HUDEP-2 (cell line): Measurements from ENCODE around the gene VWDE.
A peak's percentile ranks its signal among the peaks of the same experiment; 100 is the strongest.
"Not testable (repeated sequence)": the region's sequence is repeated elsewhere in the genome, so short reads cannot be mapped to it uniquely, and the experiment has no call there.

ENCODE experiments used
- DNase-seq, 76 experiments: peaks; one replicate each; lab custom pipeline; 2025; ENCODE audit not compliant: unreplicated experiment in 76 of 76; lab: John Stamatoyannopoulos, UW

VWDE gene

GRCh38 chr7:12403287-12404181, at the start of gene VWDE:
Gene VWDE, minus strand, starts transcription at chr7:12403865. Its CDS starts 149 bp downstream, at chr7:12403716.
- DNase-seq, result peak in 1 of 76 experiments; percentile 8

DNA sequence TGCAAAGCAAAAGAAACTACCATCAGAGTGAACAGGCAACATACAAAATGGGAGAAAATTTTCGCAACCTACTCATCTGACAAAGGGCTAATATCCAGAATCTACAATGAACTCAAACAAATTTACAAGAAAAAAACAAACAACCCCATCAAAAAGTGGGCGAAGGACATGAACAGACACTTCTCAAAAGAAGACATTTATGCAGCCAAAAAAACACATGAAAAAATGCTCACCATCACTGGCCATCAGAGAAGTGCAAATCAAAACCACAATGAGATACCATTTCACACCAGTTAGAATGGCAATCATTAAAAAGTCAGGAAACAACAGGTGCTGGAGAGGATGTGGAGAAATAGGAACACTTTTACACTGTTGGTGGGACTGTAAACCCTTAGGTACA, 49.5 kb upstream of the VWDE start:
- not testable (repeated sequence) for DNase-seq

DNA sequence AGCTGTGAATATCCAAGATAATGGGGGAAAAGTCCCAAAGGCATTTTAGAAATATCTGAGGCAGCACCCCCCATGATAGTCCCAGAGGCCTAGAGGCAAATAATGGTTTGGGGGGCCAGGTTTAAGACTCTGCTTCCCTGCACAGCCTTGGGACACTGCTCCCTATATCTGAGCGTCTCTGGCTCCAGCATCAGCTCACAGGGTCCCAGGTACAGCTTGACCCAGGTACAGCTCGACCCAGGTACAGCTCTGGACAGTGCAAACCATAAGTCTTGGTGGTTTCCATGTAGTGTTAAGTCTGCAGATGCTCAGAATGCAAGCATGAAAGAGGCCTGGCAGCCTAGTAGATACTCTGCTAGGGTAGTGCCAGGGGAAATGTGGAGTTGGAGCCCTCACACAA, 47.0 kb upstream of the VWDE start:
- no peak for DNase-seq

DNA sequence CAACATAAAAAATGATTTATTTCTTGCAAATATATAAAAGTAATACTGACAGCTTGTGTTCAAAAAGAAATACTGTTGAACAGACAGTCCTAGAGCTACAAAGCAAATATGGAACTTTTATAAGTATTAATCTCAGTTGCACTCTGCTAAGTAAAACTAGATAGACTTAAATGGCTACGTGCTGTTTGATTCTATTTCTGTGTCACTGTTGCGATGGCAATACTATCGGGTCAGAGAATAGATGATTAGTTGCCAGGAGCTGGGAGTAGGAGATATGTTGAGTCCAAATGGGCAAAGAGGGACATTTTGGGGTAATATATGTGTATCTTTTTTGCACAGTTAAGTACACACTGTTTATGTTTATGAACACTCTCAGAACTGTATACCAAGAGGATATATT, 41.1 kb upstream of the VWDE start:
- DNase-seq, result no peak

DNA sequence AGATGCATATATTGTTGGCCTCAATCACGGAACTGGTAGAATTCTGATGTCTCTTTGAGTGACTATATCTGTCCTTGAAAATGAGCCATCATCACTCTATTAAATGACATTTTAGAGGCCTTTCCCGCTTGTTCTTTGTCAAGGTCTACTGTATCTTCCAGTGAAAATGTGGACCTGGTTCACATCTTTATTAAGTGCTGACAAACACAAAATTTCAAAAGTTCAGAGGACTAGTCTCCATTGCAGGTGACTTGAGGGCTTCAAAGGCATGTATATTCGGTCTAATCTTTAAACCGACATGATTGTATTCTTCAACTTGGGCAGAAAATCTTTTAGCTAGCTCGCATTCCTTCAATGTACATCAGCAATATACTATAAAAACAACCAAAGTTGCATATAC, 36.6 kb upstream of the VWDE start:
- DNase-seq, result no peak

DNA sequence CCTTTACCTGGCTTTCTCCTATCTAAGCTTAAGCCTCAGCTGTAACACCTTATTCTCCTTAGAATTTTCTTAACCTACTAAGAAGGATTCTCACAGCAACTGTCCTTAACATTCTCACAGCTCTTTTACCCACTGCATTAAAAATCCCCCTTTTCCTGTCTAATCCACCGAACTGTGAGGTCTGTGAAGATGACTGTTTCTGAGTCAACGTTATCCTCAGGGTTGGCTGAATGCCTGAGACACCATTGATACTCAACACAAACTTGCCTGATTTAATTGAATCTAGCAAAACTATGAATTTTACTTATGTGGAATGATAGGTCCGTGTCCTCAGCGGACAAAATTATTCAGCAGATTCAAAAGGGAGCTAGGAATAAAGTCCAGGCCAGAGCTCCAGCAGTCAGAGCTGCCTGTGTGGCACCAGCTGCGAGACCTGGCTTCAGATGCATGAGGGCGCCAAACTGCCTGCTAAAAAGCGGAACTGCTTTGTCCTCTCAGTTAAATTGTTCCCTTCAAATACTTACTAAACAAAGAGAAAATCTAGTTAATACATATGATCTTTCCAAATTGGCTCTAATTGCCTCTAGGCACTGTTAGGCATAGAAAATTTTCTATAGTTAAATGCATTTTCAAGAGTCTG, 33.4 kb upstream of the VWDE start:
- DNase-seq, result peak in 1 of 76 experiments; percentile 6

DNA sequence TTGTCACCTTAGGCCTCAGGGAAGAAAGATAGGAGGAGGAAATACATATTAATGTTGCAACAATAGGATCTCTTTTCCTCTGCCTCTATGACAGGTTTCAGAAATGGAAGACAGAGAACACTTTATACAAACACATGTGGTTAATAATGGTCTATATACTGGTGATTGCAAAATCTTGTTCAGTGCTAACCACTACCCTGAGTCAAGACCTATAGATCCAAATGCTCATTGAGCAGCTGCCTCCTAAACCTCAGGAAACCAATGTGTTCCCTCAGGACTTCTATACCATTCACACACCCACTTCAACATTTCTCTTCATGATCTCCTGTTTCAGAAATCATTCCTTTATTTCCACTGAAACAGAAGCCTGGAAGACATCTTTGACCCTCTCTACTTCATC, 32.5 kb upstream of the VWDE start:
- DNase-seq, result no peak

DNA sequence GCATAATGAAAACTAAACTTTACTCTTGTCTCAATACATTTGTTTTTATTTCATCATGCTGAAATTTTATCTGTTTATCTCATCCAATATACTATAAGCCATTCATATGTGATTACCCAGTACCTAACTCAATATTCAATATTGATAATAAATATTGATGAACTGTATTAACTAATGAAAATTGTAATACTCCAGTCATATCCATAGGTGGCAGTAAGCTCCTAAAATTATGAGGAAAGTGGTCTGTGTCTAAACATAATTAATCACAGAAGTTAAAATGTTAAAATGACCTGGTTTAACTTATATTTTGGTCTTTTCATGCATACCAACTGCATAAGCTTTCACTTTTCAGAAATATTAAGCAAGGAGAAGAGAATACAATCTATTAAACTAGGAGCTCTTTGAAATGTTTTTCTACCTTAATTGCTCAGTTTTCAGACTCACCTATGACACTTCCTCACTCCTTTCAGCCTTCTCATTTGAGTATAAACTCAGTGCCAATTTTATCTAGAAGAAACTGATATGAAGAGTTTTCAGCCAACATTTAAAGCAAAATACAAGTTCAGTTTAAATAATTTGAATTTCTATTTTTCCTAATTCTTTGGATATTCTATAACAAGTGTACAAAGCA, 30.5 kb upstream of the VWDE start:
- no peak for DNase-seq

- DNase-seq, result no peak
Measured at GRCh38 chr7:12431886-12432556, 28.4 kb upstream of the VWDE start.

GRCh38 chr7:12425311-12425710, 21.6 kb upstream of the VWDE start:
- DNase-seq, result no peak

- DNase-seq, result no peak
Measured at GRCh38 chr7:12423997-12424745, 20.5 kb upstream of the VWDE start.

DNA sequence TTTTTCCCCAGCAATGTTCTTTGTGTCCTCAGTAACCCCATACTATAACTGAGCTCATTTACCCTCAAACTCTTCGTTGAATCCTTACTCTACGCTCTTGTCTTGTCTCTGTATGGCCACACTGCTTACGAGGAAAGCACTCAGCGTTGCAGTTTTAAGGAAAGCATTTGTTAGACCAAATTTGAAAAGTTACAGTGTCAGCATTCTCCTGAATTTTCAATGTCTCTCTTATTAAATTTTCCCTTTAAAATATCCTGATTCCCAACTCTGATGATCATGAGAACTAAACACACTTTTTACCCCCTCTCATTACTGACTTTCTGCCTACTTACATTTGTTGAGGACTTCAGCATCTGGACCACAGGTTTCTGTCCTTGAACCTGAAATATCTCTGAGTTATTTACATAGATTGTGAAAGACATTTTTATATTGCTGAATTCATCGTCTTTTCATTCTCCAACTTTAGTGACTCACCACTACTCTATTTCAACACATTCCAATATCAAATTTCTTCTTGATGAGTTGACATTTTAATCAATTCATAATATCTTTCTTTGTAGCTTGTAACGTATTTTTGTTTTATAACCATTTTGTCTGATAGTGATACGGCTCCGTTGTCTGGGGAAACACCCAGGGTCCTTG, 19.8 kb upstream of the VWDE start:
- DNase-seq, result no peak

GRCh38 chr7:12422554-12423320, 19.1 kb upstream of the VWDE start:
- DNase-seq, result no peak

- no peak for DNase-seq
Measured at GRCh38 chr7:12418452-12418851, 14.8 kb upstream of the VWDE start.

- no peak for DNase-seq
Measured at GRCh38 chr7:12415072-12415471, 11.4 kb upstream of the VWDE start.

DNA sequence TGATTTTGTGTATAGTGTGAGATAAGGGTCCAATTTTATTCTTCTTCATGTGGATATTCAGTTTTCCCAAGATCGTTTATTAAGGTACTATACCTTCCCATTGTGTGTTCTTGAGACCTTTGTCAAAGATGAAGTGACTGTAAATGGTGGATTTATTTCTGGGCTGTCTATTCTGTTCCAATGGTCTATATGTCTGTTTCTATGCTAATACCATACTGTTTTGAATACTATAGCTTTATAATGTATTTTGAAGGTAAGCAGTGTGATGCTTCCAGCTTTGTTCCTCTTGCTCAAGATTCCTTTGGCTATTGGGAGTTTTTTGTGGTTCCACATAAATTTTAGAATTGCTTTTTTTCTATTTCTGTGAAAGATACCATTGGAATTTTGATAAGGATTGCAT, 8.7 kb upstream of the VWDE start:
- no peak for DNase-seq

DNA sequence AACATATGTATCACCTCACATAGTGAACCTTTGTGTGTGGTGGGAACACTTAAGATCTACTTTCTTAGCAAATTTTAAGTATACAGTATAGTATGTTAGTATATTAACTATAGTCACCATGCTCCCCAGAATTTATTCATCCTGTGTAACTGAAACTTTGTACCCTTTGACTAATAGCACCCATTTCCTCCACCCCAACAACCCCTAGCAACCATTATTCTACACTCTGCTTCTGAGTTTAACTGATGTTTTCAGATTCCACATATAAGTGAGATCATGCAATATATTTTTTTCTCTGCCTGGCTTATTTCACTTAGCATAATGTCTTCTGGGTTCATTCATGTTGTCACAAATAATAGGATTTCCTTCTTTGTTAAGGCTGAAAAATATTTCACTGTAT, 6.9 kb upstream of the VWDE start:
- DNase-seq, result no peak

DNA sequence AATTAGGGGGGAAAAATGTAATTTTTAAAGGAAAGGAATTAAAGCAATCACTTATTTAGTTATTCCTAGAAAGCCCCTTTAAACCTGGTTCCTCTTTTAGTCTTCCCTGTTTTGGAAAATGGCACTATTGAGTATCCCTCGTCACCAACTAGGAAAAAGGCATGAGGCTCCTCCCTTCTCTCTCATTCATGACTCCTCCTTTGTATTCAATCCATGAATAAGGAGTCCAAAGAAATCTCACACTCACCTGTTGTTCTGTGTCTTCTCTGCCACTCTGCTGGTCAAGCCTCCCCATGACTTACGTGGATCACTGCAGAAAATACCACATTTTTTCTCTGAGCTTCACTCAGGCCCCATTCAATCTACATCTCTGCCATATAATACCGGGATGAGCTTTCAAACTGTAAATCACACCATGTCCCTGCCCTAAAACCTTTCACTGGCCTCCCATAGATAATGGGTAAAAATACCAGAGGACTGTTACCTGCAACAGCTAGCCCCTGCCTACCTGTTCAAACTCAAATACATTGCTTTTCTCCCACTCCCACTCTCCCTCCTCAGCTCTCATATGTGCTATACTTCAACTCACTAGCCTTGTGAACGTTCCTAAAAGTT, 5.5 kb upstream of the VWDE start:
- no peak for DNase-seq

DNA sequence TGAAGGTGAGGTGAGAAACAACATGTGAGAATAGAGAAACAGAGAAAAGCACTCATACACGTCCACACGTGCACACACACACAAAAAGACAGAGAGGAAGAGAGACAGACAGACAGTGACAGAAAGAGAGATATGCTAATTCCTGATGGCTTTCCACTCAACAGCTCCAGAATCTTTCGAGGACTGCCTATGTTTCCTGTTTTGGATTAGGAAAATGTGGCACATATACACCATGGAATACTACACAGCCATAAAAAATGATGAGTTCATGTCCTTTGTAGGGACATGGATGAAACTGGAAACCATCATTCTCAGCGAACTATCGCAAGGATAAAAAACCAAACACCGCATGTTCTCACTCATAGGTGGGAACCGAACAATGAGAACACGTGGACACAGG, 4.0 kb upstream of the VWDE start:
- DNase-seq, result not testable (repeated sequence)
